ENCODE data around the gene MAN2B2.

- TF ChIP-seq ELF2 (CRISPR knock-in tag; IDR thresholded peaks at IDR 0.05) (no peak), CTCF (IDR thresholded peaks at IDR 0.05 in 2 of 3, conservative IDR thresholded peaks at IDR 0.05 in 1 of 3; ENCODE audit: insufficient read depth in 2 of 3, low read depth in 1 of 3, low read length in 3 of 3) (no peak), ZNF165 (CRISPR knock-in tag; IDR thresholded peaks at IDR 0.05; ENCODE audit: borderline replicate concordance) (no peak), POLR2A (conservative IDR thresholded peaks at IDR 0.05) (no peak)
Observed at GRCh38 chr4:6576512-6576911, 1.5 kb downstream of the MAN2B2 start.

All from K562 (cell line).